Measurements from ENCODE around the gene KDM2B.

DNA sequence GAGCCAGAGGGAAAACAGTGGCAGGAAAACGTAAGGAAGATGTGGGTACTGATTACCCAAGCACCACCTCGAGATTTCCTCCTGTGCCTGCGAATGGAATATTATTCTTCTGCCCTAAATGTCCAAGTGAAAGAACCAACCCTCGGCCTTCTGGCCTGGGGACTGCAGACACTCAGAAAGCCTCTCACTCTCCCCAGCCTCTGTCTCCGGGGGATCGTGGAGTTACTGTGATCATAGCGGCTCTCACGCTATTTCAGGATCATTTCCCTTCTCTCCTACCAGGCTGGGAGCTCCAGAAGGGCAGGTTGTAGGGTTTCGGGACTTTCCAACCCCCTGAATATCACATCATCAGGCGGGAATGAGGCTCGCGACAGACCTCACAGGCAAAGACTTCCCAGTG is 68.9 kb downstream of the KDM2B start:
- TF ChIP-seq, protein P1, sequence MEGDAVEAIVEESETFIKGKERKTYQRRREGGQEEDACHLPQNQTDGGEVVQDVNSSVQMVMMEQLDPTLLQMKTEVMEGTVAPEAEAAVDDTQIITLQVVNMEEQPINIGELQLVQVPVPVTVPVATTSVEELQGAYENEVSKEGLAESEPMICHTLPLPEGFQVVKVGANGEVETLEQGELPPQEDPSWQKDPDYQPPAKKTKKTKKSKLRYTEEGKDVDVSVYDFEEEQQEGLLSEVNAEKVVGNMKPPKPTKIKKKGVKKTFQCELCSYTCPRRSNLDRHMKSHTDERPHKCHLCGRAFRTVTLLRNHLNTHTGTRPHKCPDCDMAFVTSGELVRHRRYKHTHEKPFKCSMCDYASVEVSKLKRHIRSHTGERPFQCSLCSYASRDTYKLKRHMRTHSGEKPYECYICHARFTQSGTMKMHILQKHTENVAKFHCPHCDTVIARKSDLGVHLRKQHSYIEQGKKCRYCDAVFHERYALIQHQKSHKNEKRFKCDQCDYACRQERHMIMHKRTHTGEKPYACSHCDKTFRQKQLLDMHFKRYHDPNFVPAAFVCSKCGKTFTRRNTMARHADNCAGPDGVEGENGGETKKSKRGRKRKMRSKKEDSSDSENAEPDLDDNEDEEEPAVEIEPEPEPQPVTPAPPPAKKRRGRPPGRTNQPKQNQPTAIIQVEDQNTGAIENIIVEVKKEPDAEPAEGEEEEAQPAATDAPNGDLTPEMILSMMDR (IDR thresholded peaks at IDR 0.05; ENCODE audit: low read length), result no peak
- no peak for TF ChIP-seq EZH2 (IDR thresholded peaks at IDR 0.05; ENCODE audit: borderline replicate concordance, low read length)
